Measurements from ENCODE around the gene PJA1.
A peak's percentile ranks its signal among the peaks of the same experiment; 100 is the strongest.

The PJA1 gene

GRCh38 chrX:69163936-69164741 lies 1.1 kb downstream of the PJA1 start:
- DNase-seq (ENCODE audit: low spot score): no peak

DNA sequence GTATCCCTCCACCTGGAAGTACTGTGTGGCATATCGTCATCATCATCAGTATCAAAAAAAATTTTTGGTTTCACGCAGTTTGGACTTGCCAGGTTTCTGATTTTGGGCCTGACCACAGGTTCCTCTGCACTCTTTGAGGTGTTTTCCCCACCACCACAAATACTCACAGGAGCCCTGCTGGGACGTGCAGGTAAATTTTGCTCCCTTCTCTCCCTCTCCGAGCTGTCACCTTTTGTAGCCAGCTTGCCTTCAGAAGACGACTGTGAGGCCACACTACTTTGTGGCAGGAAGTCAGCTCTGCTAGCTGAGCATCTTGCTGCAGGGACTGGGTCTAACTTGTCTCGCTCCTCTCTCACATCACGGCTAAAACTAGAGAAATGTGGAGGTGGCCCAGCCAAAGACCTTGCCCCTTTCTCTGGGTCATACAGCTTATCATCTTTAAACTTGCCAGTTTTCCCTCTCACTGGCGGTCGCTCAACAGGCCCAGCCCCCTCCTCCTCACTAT lies 2.8 kb downstream of the PJA1 start:
- DNase-seq (ENCODE audit: low spot score): no peak

DNA sequence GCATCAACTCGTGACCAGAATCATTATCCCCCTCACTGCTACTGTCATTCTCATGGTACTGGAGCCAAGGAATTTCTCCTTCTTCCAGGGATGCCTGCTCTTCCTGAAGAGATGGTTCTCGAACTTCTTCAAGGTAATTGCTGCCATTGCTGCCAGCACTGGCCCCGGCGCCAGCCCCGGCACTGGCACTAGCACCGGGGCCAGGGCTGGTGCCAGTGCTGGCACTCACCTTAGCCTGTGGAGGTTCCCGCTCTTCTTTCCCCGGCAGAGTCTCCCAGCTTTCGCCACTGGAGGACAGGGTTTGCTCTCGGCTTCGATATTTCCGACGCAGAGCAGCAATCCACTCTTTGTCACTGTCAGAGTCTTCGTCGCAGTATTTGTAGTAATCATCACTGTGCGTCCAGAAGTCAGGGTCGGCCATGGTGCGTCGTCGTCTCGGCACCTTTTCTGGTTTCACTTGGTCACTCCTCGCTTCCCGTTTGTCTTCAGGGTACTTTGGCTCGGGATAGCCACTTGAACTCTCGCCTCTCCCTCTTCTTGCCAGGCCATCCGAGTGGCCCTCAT lies 3.4 kb downstream of the PJA1 start:
- no peak for DNase-seq (ENCODE audit: low spot score)

DNA sequence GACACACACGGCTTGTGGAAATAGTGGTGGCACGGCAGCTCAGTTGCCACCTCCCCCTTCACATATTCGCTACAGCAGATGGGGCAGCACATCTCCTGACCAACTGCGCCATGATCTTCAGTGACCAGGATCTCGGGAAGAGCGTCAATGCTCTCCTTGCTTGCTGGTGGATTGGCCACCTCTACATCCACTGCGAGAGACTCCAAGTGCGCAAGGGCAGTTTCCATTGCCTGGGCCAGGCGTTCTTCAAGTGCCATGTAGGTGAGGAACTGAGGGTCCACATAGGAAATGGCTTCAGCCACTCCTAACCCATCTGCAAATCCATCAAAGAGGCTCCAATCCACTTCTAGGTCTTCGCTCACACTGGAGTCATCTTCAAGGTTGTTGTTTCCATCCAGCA lies 3.9 kb downstream of the PJA1 start:
- no peak for DNase-seq (ENCODE audit: low spot score)

- DNase-seq (ENCODE audit: low spot score): peak; percentile 5
Measured at GRCh38 chrX:69158166-69158980, 6.9 kb downstream of the PJA1 start.

DNA sequence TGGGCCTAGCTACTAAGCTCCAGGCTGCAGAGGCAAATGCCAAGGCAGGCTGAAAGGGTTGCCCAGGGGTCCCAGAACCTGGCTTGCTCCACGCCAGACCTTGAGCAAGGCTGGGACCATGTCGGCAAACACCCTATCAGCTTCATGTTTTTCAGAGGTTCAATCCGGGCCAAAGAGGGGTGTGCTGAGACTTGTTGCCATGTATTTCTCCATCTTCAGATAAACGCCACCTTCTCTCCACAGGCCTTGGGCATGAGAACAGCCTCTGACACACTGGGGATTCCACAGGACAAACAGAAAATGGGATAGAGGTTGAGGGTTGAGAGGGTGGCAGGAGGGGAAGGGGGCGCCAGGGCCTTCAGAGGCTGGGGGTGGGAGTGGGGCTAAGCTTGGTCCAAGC lies 8.6 kb downstream of the PJA1 start:
- DNase-seq (ENCODE audit: low spot score): no peak

GRCh38 chrX:69155786-69156520 lies 9.3 kb downstream of the PJA1 start:
- DNase-seq (ENCODE audit: low spot score): no peak

DNA sequence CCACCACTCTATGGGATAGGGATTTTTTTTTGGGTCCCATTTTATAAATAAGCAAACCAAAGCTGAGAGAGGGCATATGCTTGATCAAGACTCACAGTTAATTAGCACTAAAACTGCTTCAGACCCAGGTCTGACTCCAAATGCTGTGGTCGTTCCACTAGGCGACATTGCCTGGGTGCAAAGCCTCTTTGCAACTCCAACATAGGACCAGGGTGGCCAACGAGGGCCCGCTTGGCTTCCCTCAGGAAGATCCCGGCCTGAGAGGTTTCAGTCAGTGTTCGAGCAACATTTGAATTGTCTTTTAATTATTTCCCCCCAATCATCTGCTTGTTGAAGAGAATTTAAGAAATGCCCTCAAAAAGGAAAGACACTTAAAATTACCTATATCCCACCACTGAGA lies 11.2 kb downstream of the PJA1 start:
- DNase-seq (ENCODE audit: low spot score): no peak

DNA sequence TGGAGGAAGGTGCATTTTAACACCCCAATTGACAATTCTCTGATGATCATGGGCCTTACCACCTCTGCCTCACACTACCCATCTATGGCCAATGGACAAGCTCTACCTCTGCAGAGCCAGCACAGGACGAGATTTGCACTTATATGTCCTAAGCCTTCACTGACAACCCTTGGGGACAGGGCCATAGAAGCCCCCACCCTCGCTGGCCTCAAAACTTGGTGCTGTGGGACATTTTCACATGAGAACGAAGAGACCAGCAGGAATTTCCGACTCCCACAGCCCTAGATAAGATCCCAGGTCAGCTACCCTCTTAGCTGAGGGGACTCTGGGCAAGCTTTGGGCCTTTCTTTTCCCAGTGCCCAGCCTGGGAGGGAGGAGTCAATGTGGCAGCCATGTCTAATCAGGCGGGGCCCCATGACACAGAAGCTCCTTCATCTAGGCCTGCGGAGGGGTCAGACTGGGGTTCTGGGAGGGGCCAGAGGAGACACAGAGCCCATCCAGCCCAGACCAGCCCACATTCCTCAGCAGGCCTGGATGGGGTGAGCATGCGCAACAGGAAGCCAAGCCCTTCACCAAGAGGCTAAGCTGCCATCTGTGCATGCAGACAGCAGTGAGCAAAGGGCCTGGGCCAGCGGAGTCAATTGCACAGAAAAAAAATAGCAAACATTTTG lies 12.1 kb downstream of the PJA1 start:
- DNase-seq (ENCODE audit: low spot score): no peak

DNA sequence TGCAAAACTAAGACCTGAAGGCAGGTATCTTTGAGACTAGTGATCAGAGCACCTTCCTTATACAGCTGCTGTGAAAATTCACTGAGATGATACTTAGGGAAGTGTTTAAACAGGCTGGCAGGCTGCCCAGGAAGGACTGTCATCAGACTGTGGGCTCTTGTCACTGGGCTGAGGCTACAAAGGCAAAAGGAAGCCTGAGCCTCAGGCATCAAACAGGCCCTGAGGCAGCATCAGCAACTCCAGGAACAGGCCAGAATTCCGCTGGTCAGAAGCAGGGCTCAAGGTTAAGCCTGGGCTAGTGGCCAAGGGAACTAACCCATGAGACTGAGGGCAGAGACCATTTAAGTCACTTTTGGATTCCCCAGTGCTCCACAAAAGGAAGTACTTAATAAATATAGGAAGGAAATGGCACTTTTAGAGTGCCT lies 12.8 kb downstream of the PJA1 start:
- no peak for DNase-seq (ENCODE audit: low spot score)

DNA sequence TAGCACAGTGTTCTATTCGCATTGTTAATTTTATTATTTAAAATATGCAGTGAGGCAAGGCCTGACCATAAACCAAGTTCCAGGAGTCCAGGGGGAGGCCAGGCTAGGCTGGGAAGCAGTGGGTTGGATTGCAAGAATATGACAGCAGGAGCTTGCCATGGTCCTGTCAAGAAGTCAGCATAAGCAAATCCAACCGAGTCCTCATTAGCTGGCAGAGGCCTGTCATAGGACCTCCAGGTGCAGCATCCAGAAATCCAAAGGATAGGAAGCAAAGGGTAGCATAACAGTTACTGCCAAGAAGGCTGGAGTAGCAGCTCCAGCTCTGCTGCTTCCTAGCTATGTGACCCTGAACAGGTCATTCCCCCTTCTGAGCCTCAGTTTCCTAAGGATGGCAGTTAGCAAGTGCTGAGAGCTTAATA lies 13.4 kb downstream of the PJA1 start:
- no peak for DNase-seq (ENCODE audit: low spot score)

GRCh38 chrX:69150281-69150960 lies 14.8 kb downstream of the PJA1 start:
- DNase-seq (ENCODE audit: low spot score): no peak

GRCh38 chrX:69149466-69150280 lies 15.6 kb downstream of the PJA1 start:
- no peak for DNase-seq (ENCODE audit: low spot score)

DNA sequence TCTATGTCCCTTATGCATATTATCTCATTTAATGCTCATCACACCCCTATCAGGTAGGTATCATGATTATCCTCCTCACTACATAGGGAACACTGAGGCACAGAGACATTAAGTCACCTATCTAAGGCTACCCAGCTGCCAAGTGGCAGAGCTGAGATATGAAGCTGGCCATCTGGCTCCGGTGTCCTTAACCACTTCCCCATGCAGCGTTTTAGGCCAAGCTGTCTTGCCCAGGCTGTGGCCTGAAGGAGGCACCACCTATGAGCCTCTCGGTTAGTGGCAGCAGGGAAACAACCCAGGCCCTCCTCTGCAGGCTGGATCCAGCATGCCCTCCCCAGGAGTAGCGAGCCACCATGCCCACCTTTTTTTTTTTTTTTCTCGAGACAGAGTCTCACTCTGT lies 16.3 kb downstream of the PJA1 start:
- no peak for DNase-seq (ENCODE audit: low spot score)

- no peak for DNase-seq (ENCODE audit: low spot score)
Measured at GRCh38 chrX:69146739-69147138, 18.5 kb downstream of the PJA1 start.

- DNase-seq (ENCODE audit: low spot score): no peak
Measured at GRCh38 chrX:69145714-69146113, 19.5 kb downstream of the PJA1 start.

GRCh38 chrX:69144838-69145680 lies 20.2 kb downstream of the PJA1 start:
- no peak for DNase-seq (ENCODE audit: low spot score)

DNA sequence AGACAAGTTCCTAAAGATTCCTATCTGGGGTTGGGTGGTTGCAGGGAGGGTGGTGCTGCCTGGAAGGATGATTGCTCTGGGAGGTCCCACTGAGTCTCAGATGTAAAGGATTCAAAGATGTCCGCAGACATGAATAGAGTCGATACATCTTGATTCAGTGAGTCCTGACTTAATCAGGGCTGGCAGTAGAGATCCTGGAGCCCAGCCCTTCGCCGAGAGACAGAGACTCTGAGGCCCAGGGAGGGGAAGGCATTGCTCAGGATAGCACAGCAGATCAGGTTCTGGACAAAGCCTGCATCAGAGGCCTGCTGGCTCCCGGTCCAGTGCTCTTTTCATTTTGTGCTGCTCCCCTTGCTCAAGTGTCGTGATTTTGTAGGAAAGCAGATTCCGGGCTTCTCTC lies 21.7 kb downstream of the PJA1 start:
- no peak for DNase-seq (ENCODE audit: low spot score)

GRCh38 chrX:69142788-69143469 lies 22.3 kb downstream of the PJA1 start:
- DNase-seq (ENCODE audit: low spot score): no peak
